ENCODE results near the gene RAD52.

GRCh38 chr12:884746-885414, 64.6 kb downstream of the RAD52 start:
- TF ChIP-seq CTCF (IDR thresholded peaks at IDR 0.05) (no peak), EZH2 (IDR thresholded peaks at IDR 0.05; ENCODE audit: borderline replicate concordance, insufficient read depth, low read depth, low read length, poor library complexity, severe bottlenecking) (no peak)
